GM19193 (cell line): Measurements from ENCODE around the gene CDH4.

ENCODE experiments used
- POLR2A ChIP-seq: IDR thresholded peaks from 4 replicates; pipeline ENCODE4 v1.6.1; 2011; ENCODE audit not compliant: insufficient read depth, insufficient read length; ENCODE audit errors: extremely low read depth

CDH4 gene

GRCh38 chr20:61561111-61561830 is 309.2 kb downstream of the CDH4 start:
- TF ChIP-seq POLR2A: no peak

GRCh38 chr20:61562491-61562890 is 310.4 kb downstream of the CDH4 start:
- TF ChIP-seq POLR2A: no peak

- no peak for TF ChIP-seq POLR2A
Measured at GRCh38 chr20:61562897-61563504, 310.9 kb downstream of the CDH4 start.

GRCh38 chr20:61564628-61565027 is 312.6 kb downstream of the CDH4 start:
- no peak for TF ChIP-seq POLR2A

- no peak for TF ChIP-seq POLR2A
Measured at GRCh38 chr20:61565791-61566190, 313.7 kb downstream of the CDH4 start.

GRCh38 chr20:61566691-61567090 is 314.6 kb downstream of the CDH4 start:
- no peak for TF ChIP-seq POLR2A

- no peak for TF ChIP-seq POLR2A
Measured at GRCh38 chr20:61567204-61567603, 315.1 kb downstream of the CDH4 start.

GRCh38 chr20:61569825-61570224 is 317.8 kb downstream of the CDH4 start:
- TF ChIP-seq POLR2A: no peak

GRCh38 chr20:61570646-61571195 is 318.7 kb downstream of the CDH4 start:
- no peak for TF ChIP-seq POLR2A

GRCh38 chr20:61571221-61571620 is 319.2 kb downstream of the CDH4 start:
- TF ChIP-seq POLR2A: no peak

- no peak for TF ChIP-seq POLR2A
Measured at GRCh38 chr20:61571916-61572711, 320.1 kb downstream of the CDH4 start.

GRCh38 chr20:61572789-61573188 is 320.7 kb downstream of the CDH4 start:
- TF ChIP-seq POLR2A: no peak

- no peak for TF ChIP-seq POLR2A
Measured at GRCh38 chr20:61573415-61574305, 321.6 kb downstream of the CDH4 start.

GRCh38 chr20:61575151-61575937 is 323.3 kb downstream of the CDH4 start:
- TF ChIP-seq POLR2A: no peak

GRCh38 chr20:61576372-61576771 is 324.3 kb downstream of the CDH4 start:
- TF ChIP-seq POLR2A: no peak

- TF ChIP-seq POLR2A: no peak
Measured at GRCh38 chr20:61577065-61577464, 325.0 kb downstream of the CDH4 start.
